GM18909 (cell line): ENCODE data around the gene SF3B6.
"Not testable (repeated sequence)": the region's sequence is repeated elsewhere in the genome, so short reads cannot be mapped to it uniquely, and the experiment has no call there.

ENCODE experiments used
- ATAC-seq: cut with Tn5 transposase; IDR thresholded peaks from one replicate; pipeline ENCODE4 v1.9.1; 2021; ENCODE audit warnings: mild to moderate bottlenecking; ENCODE audit not compliant: unreplicated experiment, poor library complexity

SF3B6 gene, protein sequence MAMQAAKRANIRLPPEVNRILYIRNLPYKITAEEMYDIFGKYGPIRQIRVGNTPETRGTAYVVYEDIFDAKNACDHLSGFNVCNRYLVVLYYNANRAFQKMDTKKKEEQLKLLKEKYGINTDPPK

DNA sequence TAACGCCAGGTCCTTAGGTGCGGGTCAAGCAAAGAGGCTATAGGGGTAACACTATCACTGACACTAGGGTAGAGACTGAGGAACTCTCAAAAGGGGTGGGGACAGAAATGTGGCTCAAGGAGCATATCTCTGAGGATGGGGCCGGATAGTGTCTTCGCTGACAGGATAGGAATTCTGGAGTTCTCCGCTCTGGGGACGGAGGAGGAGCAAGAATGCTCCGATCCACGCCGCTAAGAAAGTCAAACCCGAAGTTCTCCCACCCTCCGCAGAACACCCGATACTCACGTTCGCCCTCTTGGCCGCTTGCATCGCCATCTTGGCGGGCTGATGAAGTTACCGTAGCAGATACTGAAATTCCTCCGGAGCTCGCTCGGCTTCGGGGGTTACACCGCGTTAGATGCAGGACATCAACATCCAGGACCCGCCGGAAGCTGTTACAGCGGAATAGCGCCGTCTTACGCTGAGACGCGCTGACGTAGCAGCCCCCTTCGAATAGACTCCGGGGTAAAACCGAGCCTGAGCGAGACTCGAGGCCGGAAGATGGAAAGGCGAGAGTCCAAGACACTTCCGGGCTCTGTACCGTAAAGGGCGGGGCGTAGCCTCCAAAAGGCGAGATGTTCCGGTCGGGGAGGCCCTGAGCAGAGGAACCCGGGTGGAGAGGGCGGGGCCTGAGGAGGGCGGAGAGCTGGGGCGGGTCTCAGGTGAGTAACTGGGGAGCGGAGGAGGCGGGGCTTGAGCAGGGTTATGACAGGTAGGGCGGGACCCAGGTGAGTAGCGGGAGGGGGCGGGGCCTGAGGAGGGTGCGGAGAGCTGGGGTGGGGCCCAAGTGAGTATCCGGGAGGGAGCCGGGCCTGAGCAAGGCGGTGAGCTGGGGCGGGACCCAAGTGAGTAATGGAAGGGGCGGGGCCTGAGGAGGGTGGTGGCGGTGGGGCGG, at the start of gene SF3B6:
SF3B6 (minus strand) TSS at position 412 of the 934 bp plus-strand sequence; CDS start at position 315, 97 bp downstream.
- peak; percentile 95 for ATAC-seq

DNA sequence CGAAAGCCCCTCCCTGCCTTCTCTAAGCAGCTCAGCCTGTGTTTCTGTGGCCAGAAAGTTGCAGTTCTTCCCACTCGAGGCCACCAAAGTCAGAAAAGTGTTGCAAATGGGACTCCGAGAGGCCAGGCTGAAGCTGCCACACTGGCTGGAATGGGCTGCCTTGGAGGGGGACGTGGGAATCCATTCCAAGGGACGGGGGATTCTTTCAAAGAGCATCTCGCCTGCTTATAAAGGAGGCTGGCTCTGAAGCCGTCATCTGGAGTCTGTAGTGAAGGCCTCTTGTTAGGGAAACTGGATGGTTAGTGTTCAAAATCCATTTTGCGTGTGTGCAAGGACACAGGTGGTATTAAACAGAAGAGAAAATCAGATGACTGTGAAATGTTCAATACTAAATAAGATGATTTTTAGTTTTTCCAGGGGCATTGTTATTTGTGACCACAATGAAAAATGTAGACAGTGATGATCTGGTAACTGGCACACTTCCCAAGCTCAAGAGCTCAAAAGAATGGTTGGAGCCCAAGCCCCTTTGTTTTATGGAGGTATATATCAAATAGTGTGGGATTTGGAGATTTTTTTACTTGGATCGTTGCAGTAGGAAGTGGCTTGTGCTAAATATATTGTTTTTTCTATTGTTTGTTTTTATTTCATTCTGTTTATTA, 47.9 kb upstream of the SF3B6 start:
- ATAC-seq = peak; percentile 11

DNA sequence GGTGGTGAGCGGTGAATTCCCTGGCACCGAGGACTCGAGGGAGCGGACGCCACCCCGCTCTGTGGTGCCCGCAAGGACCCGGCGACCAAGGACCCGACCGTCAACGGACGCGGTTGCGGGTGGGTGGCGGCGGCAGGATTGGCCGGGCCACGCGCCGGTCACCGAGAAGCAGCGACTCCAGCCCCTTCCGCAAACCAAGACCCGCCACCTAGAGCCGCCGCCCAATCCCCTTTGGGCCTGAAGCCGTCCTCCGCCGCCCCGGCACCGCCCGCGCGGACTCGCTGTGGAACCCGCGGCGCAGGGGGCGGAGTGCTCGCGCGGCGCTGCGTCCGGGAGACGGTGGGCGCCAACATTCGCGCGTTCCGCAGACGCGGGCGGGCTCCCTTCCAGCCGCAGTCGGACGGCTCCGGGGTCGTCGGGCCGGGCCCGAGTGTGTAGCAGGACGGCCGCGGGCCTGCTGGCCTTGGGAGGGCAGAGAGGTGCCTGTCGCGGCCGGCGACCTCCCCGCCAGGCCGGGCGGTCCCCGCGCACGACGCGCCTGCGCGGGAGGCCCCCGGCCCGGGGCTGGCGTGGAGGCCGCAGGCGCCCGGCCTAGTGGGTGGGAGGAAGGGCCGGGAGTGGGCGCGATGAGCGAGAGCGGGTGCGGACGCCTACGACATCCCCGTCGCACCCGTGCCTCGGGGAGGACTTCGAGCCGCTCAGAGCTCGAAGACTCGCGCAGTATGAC, 47.2 kb upstream of the SF3B6 start, which contains the start of the genes FAM228B and PFN4:
FAM228B (plus strand) TSS at position 275 of the 727 bp plus-strand sequence. CDS start 893 bp downstream, outside the sequence.
PFN4 (minus strand) TSS at position 140 of the 727 bp plus-strand sequence. CDS start 799 bp downstream, outside the sequence.
- ATAC-seq = peak; percentile 92

DNA sequence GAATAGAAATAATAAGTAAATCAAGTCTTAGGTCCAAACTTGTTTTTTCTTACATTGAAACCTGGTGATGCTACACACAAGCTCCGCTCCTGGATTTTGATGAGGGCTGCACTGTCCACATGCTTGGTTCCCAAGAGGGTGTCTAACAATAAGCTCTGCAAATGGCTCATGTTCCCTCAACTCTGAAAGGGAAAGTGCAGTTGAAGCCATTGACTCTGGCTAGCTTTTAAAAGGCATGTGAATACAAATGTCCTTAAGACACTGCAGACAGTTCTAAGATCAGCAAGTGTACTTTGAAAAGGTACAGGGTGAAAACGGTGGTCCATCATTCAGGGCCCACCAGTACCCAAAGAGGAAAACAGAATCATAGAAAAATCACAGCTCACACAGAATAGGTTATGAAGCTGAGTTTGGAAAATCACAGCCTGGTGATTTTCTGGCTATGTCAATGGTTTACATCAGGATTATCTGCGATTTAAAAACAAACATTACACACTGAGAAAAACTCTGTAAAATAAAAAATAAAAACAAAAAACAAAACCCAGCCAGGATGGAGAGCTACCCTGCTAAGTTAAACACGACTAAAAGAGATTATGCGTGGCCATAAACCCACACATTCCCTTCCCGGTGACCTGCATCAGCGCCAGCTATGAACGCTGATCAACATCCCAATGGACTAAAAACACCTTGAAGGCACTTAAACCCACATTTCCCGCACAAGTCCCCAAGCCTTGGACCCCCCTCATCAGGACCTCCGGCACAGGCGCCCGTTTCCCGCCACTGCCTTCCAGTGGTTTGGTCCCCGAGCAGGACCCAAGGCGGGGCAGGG, 46.5 kb upstream of the SF3B6 start:
- no peak for ATAC-seq

DNA sequence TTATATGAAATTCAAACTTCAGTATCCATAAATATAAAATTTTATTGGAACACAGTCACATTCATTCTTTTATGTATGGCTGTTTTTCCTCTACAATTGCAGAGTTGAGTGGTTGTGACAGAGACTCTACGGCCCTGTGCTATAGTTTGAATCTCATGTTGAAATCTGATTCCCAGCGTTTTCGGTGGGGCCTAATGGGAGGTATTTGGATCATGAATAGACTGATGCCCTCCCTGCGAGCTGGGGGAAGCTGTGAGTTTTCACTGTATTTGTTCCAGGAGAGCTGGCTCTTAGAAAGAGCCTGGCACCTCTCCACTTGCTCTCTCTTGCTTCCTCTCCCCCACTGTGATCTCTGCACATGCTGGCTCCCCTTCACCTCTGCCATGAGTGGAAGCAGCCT, 45.3 kb upstream of the SF3B6 start:
- no peak for ATAC-seq

DNA sequence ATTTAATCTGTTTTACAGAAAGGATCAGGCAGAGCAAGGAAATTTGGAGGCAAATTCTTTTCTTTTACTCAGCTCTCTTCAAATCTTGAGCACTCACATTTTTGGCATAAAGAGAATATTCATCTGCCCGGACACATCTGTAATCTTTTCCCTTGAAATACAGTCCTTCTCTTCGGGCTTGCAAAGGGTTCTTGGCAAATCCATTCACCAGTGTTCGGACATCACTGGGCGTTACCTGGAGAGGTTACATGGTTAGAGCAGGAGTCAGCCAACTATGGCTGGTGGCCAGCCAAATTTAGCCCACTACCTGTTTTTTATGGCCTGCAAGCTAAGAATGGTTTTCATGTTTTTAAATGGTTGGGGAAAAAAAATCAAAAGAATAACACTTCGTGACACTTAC, 44.9 kb upstream of the SF3B6 start:
- no peak for ATAC-seq

DNA sequence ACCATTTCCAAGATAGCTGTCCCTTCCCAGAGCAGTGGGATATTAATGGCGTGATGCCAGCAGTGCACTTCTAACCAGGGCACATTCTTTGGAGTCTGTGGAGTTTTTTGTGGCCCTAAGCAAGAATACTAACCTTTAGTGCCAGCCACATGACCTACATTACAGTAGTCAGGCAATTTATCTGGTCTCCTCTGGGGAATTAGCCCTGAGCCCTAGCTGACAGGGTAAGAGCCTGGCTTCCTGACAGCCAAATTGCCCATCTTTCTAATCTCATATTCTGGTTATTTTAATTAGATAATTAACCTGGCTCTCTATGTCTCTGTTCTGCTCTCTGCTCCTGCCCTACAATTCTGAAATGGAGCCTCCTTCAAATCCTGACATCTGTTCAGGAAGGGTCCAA, 41.8 kb upstream of the SF3B6 start:
- no peak for ATAC-seq

DNA sequence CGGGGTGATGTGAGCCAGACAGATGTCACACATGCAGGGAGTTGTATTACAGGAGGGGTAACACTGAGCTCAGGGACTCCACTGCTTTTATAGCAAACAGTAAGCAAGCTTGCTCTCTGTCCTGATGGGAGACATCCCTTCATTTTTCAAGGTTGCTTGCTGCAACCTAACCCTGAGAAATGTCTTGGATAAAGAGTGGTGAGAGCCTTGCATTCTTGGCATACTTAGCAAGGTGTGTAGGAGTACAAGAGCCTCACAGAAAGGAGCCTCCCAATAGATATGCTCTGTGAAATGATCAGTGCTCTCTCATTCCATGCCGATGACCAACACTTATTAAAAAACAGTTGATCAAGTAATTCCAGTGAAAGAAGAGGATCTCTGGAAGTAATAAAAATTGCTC, 38.9 kb upstream of the SF3B6 start:
- ATAC-seq = no peak

DNA sequence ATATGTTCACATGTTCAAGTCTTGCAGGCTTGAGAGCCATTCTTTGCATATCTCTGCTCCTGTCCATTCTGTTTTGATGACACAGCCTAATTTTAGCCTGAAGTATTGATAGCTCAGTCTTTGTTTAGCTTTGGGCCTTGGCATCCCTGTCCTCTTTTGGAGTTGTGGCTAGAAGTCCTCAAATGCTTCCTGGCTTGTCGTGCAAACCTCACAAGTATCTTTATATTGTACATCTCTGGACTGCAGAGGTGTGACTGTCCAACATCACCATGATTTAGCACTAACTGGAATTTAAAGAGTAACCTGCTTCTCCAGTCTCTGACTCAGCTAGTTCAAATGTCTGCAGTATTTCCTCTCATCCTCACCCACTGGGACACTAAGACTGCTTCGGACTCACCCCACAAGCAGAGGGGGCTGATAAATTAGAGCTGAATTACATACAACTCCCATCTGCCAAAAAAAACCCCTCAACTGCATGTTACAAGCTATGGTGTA, 35.3 kb upstream of the SF3B6 start:
- ATAC-seq = no peak

DNA sequence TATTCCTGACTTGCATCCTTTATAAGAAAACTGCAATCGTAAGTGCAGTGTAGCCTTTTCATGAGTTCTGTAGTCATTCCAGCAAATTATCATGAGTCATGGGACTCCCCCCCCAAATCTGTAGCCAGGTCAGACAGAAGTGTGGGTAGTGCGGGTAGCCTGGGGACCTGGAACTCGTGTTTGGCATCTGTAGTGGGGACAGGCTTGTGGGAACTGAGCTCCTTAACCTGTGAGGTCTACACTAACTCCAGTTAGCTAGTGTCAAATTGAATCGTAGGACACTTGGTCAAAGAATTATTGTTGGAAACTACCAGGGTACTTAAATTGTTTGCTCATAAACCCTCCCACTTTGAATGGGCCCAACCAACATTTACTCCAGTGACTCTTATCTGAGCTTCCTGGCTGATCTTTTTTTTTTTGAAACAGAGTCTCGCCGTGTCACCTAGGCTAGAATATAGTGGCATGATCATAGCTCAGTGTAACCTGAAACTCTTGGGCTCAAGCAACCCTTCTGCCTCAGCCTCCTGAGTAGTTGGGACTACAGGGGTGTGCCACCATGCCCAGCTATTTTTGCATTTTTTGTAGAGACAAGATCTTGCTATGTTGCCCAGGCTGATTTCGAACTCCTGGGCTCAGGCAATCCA, 34.7 kb upstream of the SF3B6 start:
- ATAC-seq = no peak

DNA sequence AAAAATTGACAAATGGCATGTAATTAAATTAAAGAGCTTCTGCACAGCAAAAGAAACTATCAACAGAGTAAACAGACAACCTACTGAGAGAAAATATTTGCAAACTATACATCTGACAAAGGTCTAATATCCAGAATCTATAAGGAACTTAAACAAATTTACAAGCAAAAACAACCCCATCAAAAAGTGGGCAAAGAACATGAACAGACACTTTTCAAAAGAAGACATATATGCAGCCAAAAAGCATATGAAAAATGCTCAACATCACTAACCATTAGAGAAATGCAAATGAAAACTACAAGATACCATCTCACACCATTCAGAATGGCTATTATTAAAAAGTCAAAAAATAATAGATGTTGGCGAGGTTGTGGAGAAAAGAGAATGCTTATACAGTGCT, 33.3 kb upstream of the SF3B6 start:
- not testable (repeated sequence) for ATAC-seq

DNA sequence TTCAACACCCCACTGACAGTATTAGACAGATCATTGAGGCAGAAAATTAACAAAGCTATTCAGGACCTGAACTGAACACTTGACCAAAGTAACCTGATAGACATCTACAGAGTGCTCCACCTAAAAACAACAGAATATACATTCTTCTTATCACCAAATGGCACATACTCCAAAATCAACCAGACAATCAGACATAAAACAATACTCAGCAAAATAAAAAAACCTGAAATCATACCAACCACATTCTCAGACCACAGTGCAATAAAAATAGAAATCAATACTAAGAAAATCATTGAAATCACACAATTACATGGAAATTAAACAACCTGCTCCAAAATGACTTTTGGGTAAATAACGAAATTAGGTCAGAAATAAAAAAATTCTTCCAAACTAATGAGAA, 31.2 kb upstream of the SF3B6 start:
- ATAC-seq = no peak

DNA sequence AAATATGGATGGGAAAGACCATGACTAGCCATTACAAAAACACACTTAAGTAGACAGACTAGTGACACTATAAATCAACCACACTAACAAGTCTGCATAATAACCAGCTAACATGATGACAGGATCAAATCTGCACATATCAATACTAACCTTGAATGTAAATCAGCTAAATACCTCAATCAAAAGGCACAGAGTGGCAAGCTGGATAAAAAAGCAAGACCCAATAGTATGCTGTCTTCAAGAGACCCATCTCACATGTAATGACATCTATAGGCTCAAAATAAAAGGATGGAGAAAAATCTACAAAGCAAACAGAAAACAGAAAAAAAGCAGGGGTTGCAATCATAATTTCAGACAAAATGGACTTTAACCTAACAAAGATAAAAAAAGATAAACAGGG, 30.7 kb upstream of the SF3B6 start:
- no peak for ATAC-seq

DNA sequence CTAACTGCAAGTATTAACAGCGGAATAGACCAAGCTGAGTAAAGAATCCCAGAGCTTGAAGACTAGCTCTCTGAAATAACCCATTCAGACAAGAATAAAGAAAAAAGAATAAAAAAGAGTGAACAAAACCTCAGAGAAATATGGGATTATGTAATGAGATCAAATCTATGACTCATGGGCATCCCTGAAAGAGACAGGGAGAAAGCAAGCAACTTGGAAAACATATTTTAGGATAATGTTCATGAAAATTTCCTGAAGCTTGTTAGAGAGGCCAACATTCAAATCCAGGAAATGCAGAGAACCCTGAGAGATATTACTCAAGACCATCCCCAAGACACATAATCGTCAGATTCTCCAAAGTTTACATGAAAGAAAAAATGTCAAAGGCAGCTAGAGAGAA, 29.7 kb upstream of the SF3B6 start:
- ATAC-seq = no peak

DNA sequence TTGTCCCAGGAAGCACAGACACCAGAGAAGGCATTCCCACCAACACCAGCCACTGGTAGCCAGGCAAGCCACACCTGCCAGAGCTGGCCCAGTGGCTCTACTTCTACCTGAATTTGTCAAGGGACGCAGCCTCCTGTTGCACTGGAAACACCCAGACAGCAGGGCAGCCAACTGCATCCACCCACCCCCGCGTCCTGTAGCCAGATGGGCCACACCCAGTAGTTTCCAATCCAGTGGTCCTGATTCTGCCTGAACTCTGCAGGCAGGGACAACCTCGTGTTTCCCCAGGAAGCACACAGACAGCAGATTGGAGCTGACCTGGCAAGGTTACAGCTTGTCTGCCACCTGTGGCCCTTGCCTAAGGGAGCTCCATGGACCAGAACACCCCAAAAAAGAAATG, 28.8 kb upstream of the SF3B6 start:
- no peak for ATAC-seq

DNA sequence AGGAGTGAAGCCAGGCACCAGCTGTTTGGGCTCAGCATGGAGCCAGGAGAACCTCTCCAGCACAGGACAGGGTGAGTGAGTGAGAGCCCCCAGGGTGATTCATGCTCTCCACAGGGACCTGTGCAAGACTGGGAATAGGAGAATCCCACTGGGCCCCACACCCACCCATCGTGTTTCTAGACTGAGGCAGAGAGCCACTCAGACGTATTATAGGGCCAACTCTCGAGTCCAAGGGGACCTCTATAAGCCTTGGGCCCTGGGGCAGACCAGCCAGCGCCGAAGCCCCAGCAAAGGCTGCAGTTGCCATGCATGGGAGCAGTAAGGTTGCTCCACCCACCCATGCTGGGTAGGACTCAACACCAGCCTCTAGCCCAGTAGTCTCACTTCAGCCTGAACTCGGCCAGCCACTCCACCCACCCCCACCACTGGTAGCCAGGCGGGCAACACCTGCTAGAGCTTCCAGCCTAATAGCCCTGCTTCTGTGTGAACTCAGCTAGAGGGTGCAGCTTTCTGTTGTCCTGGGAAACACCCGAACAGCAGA, 28.1 kb upstream of the SF3B6 start:
- no peak for ATAC-seq

DNA sequence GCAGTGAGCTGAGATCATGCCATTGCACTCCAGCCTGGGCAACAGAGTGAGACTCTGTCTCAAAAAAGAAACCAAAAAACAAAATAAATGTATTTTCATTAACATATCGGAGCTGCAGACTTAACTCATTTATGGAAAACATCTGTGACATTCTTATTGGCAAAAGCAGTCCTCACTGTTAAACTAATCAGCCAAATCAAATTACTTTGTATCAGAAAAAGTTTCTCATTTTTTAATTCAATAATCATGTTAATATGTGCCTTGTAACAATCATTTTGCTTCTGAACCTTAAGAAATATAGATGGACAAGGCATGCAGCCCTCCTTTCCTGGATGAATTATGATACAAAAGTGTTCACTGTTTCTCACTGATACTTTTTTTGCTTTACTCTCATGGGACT, 26.6 kb upstream of the SF3B6 start:
- no peak for ATAC-seq

DNA sequence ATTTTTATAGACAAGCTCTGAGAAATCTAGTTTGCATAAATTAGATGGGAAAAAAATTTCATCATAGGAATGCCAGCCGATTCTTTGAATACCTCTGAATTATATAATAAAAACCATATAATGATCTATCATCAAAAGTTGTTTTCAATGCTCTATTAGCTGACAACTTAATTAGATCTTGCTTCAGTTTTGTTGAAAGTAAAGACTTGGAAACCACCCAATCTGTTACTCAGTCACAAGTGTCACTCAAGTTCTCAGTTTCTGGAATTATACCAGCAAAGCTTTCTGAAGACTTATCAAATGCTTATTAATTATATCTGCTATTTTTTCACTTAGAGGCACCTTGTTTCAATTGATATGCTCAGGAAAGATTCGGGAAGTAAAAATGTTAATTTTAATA, 25.9 kb upstream of the SF3B6 start:
- no peak for ATAC-seq

DNA sequence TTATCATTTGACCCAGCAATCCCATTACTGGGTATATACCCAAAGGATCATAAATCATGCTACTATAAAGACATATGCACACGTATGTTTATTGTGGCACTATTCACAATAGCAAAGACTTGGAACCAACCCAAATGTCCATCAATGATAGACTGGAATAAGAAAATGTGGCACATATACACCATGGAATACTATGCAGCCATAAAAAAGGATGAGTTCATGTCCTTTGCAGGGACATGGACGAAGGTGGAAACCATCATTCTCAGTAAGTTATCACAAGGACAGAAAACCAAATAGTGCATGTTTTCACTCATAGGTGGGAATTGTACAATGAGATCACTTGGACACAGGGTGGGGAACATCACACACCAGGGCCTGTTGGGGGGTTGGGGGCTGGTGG, 24.6 kb upstream of the SF3B6 start:
- not testable (repeated sequence) for ATAC-seq
